Tibial artery (tissue), 4 donors: ENCODE results near the gene CENPI.
"Not testable (repeated sequence)": the region's sequence is repeated elsewhere in the genome, so short reads cannot be mapped to it uniquely, and the experiment has no call there.

Experiments
- DNase-seq, 2 donors: peaks; one replicate each; pipeline ENCODE4 v3.0.0-alpha.2; 2019
- H3K27ac ChIP-seq, 2 donors: fragments of 200-600 bp; sonication (generic) in 1 of 2; 1 replicate in 1 of 2; 2 replicates in 1 of 2; pipeline ENCODE4 v1.5.1; 2018 to 2019; ENCODE audit warnings: mild to moderate bottlenecking in 1 of 2
- H3K27me3 ChIP-seq, 2 donors: fragments of 200-600 bp; sonication (generic) in 1 of 2; one replicate each; pipeline versions ENCODE4 v1.5.1 to v1.6.0; 2016 to 2019
- H3K36me3 ChIP-seq, 3 donors: fragments of 200-600 bp; sonication (generic) in 2 of 3; one replicate each; pipeline ENCODE4 v1.5.1; 2016 to 2019; ENCODE audit warnings: mild to moderate bottlenecking in 2 of 3
- H3K4me1 ChIP-seq, 4 donors: fragments of 200-600 bp; sonication (generic) in 2 of 4; 1 replicate in 3 of 4; 2 replicates in 1 of 4; pipeline ENCODE4 v1.5.1; 2016 to 2019
- H3K4me3 ChIP-seq, 2 donors: fragments of 200-600 bp; sonication (generic) in 1 of 2; 1 replicate in 1 of 2; 2 replicates in 1 of 2; pipeline ENCODE4 v1.5.1; 2018 to 2019; ENCODE audit warnings: mild to moderate bottlenecking in 2 of 2
- H3K9me3 ChIP-seq, 3 donors: fragments of 200-600 bp; sonication (generic) in 1 of 3; one replicate each; pipeline ENCODE4 v1.5.1; 2016 to 2019
- intact Hi-C: fragments of 100-400 bp; cut with DNase I; formaldehyde crosslinking; loops from one replicate; pipeline ENCODE4 v1.15.0; 2023; ENCODE audit warnings: low total_unique reads
- TF ChIP-seq, protein P1 (sequence below), 2 experiments: fragments of 200-600 bp in 1 of 2; fragments of 450-650 bp in 1 of 2; IDR thresholded peaks; one replicate each; pipeline ENCODE4 v1.5.1; 2017 to 2019; ENCODE audit warnings: antibody characterized with exemption in 2 of 2, mild to moderate bottlenecking in 1 of 2, moderate library complexity in 1 of 2

CENPI gene

DNA sequence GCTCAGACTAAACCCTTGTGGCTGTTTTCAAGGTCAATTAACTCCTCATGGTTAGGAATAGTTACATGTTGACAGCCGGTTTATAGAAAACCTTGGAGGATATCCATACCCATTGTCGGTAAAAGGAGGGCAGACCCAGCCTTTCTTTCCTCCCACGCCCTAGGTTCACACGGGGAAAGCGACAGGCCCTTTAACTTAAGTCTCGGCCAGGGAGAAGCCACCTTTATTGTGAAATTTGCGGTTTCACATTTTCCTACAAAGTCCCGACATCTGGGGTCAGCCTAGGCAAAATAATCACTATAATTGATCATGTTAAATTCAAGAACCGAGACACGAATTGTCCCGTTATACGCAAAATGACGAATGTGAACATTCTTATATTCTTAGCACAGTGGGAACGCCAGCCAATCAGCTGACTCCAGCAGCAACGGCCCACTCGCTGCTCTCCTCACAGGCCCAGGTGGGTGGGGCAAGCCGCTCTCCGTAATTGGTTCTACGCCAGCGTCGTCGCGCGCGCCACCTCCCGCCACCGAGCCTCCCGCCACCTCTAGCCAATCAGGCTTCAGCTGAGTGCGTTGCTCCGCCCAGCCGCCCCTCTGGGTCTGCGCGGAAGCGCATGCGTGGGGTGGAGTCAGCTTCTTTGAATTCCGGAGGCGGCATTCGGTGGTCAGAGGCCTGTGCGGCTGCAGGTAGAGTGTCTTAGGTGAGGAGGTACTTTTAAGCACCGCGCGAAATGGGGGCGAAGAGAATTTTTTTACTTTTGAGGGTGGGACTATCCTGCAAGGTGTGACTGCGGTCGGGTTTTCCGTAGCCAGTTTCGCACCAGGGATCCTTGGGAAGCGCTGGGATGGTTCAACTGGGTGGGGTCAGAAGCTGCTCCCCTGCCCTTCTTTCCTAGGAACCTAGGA lies at the start of gene CENPI:
TSS of gene CENPI (plus strand) at position 659 of the 908 bp plus-strand sequence. CDS start 2,867 bp downstream, outside the sequence.
- Histone ChIP-seq H3K9me3 (no peaks in the 10 kb centered on the region), H3K36me3 (no peaks in the 10 kb centered on the region), H3K4me1 (no peaks in the 10 kb centered on the region), H3K27me3 (no peaks in the 10 kb centered on the region), H3K4me3 (peak within 1 kb of the TSS; percentile 49 to 54), H3K27ac (peak within 1 kb of the TSS; percentile 71 to 90)
- intact Hi-C loops: loop anchor here (5.0 kb wide), 1 partner anchor 45 kb away; the partner anchor contains the start of gene TRMT2B
- peak; percentile 90 to 96 for DNase-seq
- TF ChIP-seq, protein P1, sequence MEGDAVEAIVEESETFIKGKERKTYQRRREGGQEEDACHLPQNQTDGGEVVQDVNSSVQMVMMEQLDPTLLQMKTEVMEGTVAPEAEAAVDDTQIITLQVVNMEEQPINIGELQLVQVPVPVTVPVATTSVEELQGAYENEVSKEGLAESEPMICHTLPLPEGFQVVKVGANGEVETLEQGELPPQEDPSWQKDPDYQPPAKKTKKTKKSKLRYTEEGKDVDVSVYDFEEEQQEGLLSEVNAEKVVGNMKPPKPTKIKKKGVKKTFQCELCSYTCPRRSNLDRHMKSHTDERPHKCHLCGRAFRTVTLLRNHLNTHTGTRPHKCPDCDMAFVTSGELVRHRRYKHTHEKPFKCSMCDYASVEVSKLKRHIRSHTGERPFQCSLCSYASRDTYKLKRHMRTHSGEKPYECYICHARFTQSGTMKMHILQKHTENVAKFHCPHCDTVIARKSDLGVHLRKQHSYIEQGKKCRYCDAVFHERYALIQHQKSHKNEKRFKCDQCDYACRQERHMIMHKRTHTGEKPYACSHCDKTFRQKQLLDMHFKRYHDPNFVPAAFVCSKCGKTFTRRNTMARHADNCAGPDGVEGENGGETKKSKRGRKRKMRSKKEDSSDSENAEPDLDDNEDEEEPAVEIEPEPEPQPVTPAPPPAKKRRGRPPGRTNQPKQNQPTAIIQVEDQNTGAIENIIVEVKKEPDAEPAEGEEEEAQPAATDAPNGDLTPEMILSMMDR (IDR thresholded peaks at IDR 0.05): no peak

GRCh38 chrX:101051153-101051548 lies 46.9 kb upstream of the CENPI start:
- Histone ChIP-seq H3K27me3 (no peaks in the 10 kb centered on the region), H3K4me1 (no peaks in the 10 kb centered on the region), H3K36me3 (no peaks in the 10 kb centered on the region), H3K4me3 (peak overlapping the region; percentile 63 to 71), H3K27ac (peak overlapping the region; percentile 91 to 92), H3K9me3 (no peaks in the 10 kb centered on the region)
- TF ChIP-seq, protein P1 (IDR thresholded peaks at IDR 0.05): no peak
- intact Hi-C loops: loop anchor here (5.0 kb wide), 1 partner anchor 46 kb away; the partner anchor contains the start of gene CENPI
- peak in 1 of 2 donors; percentile 18 for DNase-seq

DNA sequence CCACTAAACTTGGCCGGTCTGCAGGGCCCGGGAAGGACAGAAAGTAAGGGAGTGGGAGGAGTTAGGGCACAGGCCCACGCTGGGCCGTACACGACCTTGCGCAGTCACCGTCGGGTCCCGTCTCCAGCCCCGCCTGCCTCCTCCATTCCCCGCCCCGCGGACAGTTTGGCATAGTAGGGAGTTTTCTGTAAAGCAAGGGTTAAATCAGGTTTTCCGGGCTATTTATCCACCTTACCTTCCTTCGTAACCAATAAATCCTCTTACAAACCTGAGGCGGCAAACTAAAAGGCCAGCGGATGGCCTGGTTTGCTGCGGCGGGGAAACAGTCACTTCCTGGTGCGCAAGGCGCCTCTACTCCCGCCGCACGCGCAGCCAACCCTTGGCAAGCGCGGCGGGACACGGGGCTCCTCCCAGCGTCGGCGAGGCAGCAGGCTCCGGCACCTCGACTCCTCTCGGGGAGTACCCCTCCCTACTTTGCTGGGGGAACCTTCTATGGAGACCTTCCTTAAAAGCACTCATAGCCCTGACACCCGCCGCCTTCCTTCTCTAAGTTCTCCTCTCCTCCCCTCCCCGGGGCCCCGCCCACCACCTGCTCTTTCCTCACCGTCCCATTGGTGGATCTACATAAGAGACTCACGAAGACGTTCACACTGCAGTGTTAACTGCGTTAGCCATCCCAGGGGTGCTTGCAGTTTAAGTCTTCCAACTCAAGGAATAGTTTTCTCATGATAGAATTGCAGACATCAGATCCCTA lies 46.3 kb upstream of the CENPI start, which contains the start of gene TRMT2B:
TSS of gene TRMT2B (minus strand) at position 563 of the 754 bp plus-strand sequence. CDS start 9,822 bp downstream, outside the sequence.
- H3K36me3 ChIP-seq: no peaks in the 10 kb centered on the region
- intact Hi-C loops: loop anchor here (5.0 kb wide), 1 partner anchor 46 kb away; the partner anchor contains the start of gene CENPI

GRCh38 chrX:101056551-101056950 lies 41.5 kb upstream of the CENPI start:
- H3K4me1 ChIP-seq, H3K36me3 ChIP-seq, DNase-seq, intact Hi-C loops, H3K27me3 ChIP-seq, H3K27ac ChIP-seq, H3K4me3 ChIP-seq, H3K9me3 ChIP-seq: not testable (repeated sequence)

More for the DNA sequence above, 46.3 kb upstream of the CENPI start, which contains the start of gene TRMT2B:
- DNase-seq: peak; percentile 76 to 91
- TF ChIP-seq, protein P1 (IDR thresholded peaks at IDR 0.05): no peak
- Histone ChIP-seq H3K9me3 (no peaks in the 10 kb centered on the region), H3K4me3 (peak within 1 kb of the TSS; percentile 63 to 71), H3K27ac (peak within 1 kb of the TSS; percentile 91 to 92), H3K4me1 (no peaks in the 10 kb centered on the region), H3K27me3 (no peaks in the 10 kb centered on the region)

DNA sequence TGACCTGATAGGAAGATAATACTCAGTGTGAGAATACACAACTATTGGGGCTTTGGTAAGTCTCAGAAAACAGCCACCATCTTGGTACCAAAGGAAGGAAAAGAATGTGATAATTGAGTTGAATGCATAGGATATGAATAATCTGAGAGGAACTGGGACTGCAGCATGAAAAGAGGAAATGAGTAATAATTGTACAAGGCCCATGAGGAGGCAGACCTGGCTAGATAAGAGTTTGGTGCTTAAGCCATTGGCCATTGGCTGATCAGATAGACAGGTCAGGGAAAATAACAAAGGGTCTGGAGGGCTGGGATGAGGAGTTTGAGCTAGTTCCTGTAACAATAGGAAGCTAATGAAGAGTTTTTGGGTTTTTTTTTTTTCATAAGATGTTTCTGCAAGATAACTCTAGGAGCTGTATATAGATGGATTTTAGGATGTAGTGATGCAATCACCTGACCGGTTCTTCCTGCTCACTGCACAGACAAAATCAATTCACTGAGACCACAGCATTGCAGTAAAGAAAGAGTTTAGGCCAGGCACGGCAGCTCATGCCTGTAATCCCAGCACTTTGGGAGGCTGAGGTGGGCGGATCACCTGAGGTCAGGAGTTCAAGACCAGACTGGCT lies 40.8 kb upstream of the CENPI start:
- Histone ChIP-seq H3K4me3 (no peak overlapping the region), H3K27me3 (no peaks in the 10 kb centered on the region), H3K27ac (no peak overlapping the region), H3K36me3 (no peaks in the 10 kb centered on the region), H3K9me3 (no peaks in the 10 kb centered on the region), H3K4me1 (no peaks in the 10 kb centered on the region)
- intact Hi-C loops: no loop called here
- TF ChIP-seq, protein P1 (IDR thresholded peaks at IDR 0.05): no peak
- DNase-seq: no peak
